HG02970 (cell line): ENCODE results near the gene PLCB1.

Experiments used
- ATAC-seq: cut with Tn5 transposase; IDR thresholded peaks from one replicate; pipeline ENCODE4 v1.9.1; 2021; ENCODE audit warnings: mild to moderate bottlenecking, moderate library complexity, moderate number of reproducible peaks; ENCODE audit not compliant: unreplicated experiment, low FRiP score

The PLCB1 gene

DNA sequence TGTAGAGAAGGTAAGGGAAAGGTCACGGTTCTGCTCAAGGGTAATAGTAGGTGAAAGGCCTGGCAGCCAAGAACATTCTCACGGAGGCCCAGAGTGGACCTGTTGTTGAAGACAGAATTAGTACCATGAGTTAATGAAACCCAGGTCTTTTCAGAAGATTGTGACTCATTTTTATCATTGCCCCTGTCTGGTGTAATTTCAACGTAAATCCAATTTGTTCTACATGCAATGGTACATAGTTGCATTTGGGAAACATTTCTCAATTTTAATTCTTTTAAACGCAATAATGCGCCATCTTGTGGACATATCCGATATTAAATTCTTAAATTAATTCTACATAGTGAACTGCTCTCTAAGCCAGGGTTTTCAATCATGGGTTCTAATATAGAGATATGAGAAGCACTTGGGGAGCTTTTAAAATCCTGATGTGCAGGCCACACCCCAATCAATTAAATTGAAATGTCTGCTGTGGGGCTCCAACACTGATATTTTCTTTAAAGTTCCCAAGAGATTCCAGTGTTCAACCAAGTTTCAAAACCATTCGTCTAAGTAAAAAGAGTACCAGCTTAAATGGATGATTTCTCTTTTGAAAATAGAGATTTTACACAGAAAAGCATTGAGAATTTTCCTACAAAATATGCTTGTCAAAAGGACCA, 257.4 kb downstream of the PLCB1 start:
- ATAC-seq = no peak

DNA sequence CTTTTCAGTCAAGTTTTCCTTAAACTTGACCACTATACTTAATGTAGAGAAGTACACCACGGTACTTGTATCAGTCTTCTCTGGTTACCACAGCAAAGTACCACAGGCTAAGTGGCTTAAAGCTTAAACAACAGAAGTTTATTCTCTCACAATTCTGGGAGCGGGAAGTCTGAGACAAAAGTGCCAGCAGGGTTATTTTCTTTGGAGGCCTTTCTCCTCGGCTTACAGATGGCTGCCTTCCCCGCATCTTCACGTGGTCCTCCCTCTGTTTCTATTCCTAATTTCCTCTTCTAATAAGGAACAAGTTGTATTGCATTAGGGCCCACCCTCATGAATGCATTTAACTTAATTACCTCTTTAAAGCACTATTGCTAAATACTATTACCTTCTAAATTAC, 258.0 kb downstream of the PLCB1 start:
- ATAC-seq = no peak

DNA sequence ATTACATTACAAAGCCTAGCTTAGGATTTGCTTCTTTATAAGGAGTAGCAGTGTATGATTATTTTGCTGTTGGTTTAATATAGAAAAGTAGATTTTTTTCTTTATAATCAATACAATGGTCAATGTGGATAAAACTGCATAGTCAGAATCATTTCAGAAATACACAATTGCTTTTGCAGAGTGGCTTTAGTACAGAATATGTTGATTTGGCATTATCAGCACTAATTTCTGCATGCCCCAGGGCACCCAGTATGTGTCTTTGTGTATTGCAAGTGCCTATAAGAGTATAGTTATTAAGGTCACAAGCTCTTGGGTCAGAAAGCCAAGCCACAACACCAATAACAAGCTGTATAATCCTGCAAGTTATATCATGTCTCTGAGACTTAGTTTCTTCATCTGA, 258.4 kb downstream of the PLCB1 start:
- no peak for ATAC-seq

DNA sequence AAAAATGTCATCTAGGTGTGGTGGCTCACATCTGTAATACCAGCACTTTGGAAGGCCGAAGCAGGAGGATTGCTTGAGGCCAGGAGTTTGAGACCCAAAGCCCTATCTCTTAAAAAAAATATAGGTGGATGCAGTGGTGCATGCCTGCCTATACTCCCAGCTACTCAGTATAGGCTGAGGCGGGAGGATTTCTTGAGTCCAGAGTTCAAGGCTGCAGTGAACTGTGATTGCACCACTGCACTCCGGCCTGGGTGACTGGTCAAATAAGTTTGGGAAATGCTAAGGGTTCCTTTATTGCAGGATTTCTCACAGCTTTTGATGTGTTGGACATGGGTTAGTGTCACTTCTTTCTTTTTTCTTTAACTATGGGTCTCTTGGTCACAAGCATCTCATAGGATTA, 261.3 kb downstream of the PLCB1 start:
- no peak for ATAC-seq

DNA sequence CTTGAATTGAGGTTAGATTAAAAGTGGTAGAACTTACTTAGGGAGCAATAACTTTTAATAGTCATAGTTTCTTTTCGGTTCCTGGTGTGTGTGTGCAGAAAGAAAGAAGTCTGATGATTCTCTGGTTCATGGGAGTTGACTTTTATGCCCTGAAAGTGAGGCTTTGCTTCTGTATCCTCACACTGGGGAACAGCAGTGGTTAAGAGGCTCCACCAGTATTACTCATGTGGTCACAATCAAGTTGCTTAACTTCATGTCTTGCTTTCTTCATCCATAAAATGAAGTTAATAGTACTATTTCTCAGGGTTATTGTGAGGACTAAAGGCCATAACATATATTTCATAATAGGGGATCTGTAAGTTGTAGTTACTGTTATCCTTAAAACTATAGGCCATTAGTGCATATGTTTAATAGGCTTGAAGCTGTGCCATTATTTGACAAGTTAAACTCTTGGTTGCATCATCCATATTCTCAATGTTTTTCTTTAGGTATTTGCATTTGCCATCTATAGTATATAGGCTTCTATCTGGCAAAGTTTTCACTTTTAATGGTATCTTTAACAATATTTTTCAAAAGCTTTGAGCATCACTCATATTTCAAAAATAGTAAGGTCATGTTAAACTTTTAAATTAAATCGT, 262.4 kb downstream of the PLCB1 start:
- no peak for ATAC-seq

DNA sequence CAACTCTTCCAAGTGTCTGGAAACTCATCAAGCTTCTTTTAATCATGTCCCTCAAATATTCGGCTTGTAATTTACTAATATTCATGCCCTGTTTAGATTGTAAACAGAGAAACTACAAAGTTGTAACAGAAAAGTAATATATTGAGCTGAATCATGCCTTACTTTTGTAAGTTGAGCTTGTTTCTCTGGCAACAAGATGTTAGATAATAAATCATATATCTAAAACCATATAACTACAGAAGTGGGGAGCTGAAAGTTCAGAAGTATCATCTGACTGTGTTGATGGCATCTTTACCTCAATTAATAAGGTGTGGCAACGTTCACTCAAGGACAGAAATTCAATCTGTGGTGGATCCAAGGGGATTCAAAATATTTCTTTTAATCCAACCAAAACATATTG, 263.9 kb downstream of the PLCB1 start:
- no peak for ATAC-seq

DNA sequence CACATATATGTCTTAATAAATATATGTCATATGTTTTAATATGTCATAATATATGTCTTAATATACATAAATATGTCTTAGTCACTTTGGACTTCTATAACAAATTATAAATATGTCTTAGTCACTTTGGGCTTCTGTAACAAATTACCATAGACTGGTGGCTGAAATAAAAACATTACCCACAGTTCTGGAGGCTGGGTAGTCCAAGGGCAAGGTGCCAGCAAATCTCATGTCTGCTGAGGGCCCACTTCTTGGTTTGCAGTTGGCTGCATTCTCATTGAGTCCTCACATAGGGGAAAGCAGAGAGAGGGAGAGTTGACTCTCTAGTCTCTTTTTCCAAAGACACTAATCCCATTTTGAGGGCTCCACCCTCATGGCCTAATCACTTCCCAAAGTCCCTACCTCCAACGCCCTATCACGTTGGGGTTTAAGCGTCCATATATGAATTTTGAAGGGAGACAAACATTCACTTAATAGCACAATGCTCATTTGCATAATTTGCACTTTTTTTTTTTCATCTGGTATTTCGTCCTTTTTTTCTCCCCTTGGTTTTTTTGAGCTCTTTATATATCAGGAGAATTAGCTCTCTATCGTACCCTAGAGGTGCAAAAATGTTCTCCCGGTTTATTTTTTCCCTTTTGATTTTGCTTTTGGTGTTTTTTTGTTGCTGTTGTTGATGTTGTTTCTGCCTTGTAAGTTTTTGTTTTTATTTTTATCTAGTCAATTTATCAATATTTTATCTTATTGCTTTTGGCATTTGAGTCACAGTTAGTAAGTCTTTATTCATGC, 266.4 kb downstream of the PLCB1 start:
- no peak for ATAC-seq

DNA sequence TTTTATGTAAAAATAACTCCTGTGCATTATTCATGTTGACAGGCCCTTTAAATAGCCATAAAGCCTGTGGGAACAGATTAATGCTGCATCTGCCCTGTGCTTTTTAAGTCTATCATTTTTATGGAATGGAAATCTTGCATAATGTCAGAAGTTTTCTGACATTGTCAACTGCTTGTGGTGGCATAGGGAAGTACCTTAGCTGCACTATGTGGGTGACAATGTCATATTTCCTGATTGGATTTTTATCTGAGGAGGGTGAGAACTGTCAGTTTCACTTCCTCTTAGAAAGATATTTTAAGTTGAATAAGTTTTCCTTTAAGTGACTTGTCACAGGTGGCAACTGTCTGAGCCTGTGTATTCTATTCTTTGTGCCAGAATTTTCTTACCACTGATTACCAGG, 267.9 kb downstream of the PLCB1 start:
- peak; percentile 99 for ATAC-seq

DNA sequence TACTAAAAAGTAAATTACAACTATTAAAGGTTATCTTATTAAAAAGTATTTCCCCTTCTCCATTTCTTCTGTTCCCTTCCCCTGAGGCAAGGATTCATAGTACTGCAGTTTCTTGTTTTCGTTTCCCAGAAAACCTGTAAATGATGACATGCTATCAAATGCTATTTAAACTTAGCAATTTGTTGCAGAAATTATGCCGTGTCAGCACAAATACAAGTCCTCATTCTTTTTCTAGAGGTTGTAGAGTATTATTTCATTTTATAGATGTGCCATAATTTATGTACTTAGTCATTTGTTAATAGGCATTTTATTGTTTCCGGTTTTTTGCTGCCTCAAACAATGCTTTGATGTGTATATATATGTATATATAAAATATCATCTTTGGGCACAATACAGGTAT, 268.4 kb downstream of the PLCB1 start:
- no peak for ATAC-seq

DNA sequence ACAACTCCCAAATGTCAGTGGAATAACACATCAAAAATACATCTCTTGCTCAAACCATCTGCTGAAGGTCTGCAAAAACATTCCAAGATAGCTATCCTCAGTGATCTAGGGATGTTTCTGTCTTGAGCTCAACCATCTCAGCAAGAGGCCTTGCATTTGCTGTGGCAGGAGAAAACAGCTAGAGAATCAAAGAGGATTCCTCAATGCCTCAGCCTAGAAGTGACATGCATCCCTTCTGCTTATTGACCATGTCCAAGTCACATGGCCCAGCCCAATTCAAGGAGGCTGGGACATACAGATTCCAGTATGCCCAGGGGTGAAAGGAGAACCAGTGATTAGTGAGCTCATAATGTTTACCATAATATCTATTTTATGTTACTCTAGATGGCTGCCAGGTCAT, 269.5 kb downstream of the PLCB1 start:
- ATAC-seq = no peak

DNA sequence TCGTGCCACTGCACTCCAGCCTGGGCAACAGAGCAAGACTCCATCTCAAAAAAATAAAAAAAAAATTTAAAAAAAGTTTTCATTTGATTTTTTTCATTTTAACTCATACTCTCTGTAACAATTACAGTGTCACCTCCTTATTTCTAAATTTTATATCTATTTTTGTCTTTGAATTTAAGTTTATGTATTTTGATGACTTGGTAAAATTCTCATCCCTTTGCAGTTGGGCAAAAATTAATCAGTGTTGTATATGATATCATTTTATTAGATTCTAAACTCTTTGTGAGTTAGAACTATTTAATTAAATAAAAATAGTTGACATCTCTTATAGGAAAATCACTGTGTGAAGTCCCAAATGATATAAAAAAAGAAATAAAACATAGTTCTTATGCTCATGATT, 270.7 kb downstream of the PLCB1 start:
- ATAC-seq = no peak

DNA sequence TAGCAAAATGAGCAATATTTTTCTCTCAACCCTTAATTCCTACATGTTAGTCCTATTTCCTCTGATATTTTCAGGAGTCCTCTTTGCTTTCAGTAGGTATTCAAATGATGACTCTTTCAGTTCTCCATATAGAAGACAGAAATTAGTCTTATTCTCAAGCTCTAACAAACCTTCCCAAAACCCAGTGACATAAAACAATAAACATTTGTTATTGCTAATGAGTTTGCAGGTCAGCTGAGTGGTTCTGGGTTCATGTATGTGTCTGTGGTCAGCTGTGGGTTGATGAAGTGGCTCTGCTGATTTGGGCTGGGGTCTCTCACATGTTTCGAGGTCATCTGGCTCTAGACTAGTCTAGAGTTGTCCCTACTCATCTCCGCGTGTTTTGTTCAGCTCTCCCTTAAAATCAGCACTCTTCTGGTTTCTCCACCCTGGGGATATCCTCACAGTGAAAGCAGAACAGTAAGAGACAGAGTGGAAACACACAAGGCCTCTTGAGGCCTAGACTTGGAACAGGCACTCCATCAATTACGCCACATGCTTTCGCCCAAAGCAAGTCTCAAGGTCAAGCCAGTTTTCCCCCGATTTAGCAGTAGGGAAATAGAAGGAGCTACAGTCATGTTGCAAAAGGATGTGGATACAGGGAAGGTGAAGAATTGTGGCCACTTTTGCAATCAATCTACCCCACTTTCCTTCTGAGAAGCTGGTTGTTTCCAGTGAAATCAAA, 273.0 kb downstream of the PLCB1 start:
- no peak for ATAC-seq

DNA sequence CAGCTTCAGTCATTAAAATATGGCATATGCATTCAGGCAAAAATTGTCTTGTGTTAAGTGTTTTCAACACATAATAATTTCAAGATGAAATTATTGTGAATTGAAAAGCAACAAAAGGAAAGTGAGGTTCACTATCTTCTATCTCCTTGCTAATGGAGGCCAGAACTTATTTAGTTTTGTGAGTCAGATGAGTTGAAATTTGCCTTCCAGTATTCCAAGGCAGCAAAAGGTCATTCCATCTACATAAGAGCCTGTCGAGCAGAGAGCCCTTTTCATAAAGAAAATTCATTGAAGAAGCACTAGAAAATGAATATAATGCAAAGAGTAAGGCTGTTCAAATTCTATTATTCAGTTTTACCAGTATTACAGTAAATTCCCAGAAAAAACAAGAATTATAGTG, 274.3 kb downstream of the PLCB1 start:
- no peak for ATAC-seq

DNA sequence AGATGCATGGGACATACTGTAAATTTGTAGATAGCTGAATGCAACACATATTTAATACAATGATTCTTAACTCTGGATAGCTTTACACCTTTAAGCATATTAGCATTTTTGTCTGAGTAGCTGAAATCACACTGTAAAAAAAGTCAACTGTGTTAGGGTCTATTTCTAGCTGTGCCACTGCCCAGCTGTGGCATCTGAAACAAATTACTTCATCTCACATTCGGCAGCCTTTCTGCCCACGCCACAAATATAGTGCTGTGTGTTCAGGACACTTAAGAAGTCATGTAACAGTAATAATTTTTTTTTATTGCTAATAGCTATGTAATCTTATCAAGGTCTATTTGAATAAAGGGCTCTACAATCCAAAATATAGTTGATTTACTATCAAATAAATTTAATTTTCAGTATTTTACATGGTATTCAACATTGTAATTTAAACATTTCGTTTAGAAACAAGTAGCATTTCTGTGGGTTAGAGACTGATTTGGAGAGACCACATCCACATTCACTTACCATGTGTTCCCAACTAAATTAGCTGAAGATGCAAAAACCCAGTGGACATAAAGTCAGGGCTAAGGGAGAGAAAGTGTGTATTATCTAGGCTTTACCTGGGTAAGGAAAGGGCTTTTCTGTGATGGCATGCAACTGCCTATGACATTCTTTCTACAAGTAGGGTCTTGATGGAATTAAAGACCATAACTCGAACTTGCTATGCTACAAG, 276.7 kb downstream of the PLCB1 start:
- no peak for ATAC-seq

DNA sequence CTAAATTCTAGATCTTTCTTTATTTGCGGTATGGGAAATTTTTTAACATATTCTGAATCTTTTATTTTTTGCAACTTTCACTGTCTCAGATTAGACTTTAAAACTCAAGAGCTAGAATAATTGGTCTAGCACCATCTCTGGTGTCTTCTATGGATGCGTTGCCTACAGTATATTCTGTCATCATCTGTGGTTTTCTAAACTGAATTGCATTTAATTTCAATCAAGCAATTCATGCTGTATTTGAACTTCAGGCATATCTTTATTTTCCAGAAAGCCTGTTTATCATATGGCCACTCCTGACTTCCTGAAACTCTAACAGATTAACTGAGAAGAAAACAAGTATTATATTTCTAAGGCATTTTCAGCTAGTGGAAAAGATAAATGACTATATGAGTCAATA, 281.6 kb downstream of the PLCB1 start:
- no peak for ATAC-seq

DNA sequence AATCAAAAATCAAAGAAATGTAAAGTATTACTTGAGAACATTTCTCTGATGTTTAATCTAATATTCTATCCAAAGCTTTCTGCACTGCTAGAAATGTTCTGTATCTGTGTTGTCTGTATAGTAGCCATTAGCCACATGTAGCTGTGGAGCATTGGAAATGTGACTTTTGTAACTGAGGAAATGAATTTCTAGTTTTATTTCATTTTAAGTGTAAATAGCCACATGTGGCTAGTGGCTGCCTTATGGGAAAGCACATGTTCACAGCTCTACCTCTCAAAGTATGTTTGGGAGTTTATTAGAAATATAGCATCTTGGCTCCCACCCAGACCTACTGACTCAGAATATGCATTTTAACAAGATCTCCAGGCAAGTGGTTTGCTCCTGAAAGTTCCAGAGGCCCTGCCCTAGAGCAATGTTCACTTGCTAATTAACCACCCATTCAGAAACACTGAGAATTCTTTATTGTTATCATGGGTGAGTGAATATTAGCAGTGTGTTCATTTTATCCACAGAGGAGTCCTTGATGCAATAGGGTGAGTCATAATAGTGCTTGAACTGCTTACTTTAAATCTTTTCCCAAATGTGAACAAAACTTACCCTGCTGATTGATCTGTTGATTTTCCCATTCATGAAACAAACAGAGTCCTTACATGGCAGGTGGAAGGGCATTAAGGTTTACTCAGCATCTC, 282.7 kb downstream of the PLCB1 start:
- ATAC-seq = no peak

DNA sequence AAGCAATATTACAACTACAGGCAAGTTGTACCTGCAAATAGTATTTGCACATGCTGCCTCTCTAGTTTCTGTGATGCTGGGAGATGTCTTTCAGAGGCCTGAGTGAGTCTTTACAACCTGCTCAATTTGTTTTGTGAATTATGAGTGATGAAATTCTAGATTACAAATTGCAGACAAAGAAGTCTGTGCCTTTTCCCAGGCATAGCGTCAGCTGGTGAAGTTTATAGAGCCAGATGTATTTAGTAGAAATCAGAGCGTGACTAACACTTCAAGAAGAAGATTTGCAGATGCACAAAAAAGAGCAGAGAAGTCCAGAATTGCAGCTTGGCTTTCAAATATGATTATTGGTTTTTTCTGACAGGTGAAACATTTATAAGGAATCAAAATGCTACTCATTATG, 289.9 kb downstream of the PLCB1 start:
- no peak for ATAC-seq

DNA sequence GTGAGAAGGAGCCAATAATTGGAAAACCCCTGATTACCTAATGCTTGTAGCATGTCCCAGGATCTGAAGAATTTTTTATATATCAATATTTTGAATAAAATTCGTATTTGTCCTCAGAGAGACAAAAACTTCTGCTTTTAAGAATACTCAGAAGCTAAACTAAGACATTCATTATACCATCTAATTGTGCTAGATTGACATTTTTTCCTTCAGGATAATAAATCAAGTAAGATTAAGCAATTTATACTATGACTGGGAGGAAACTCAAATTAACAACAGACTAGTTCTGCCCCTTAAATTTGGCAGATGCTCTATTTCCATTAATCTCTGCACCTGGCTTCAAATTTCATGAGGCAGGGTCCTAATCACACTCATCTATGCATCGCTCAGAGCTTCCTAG, 291.4 kb downstream of the PLCB1 start:
- no peak for ATAC-seq

DNA sequence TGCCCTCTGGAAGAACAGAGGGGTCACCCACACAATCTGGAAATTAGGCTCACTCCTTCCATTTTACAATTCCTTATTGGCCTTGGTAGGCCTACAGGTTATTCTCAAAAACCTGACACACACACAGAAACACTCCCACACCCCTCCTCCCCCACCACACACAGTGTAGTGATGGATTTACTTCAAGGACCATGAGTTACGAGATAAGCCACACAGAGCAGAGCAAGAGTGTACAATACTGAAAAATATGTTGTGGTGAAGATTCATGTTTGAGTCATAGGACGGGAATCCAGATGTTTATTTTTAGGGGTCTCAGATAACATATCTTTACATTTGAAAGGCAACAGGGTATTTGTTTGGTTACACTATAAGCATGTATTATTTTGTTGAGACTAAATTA, 291.9 kb downstream of the PLCB1 start:
- no peak for ATAC-seq

DNA sequence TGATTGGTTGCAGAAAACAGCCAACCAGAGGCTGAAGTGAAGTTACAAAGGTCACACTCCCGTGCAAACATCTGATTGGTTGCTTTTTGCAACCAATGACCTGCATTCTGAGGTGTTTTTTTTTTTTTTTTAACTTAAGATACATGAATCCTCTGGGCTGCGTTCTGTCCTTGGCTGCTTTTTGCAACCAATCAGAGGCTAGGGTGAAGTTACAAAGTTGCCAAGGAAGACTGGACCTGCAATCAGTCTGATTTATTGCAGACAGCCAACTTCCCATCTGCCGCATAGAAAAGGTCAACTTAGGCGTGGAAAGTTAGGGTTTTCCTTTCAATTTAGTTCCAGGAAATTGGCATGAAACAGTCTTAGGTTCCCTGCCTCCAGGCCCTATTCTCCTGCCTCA, 292.9 kb downstream of the PLCB1 start:
- no peak for ATAC-seq
